WERI-Rb-1 (cell line): ENCODE results near the gene KIAA0319L.
A peak's percentile ranks its signal among the peaks of the same experiment; 100 is the strongest.
"Not testable (repeated sequence)": the region's sequence is repeated elsewhere in the genome, so short reads cannot be mapped to it uniquely, and the experiment has no call there.

Source experiments
- DNase-seq: peaks from one replicate; pipeline ENCODE4 v3.0.0-alpha.2; 2020
- H3K27ac ChIP-seq: fragments of 250-450 bp; sonication (Bioruptor Pico); 2 replicates; pipeline ENCODE4 v1.5.1; 2020; ENCODE audit warnings: mild to moderate bottlenecking, moderate library complexity
- H3K27me3 ChIP-seq: fragments of 250-450 bp; sonication (Bioruptor Pico); 2 replicates; pipeline ENCODE4 v1.5.1; 2021; ENCODE audit warnings: mild to moderate bottlenecking, low read depth, moderate library complexity; ENCODE audit not compliant: insufficient read depth, severe bottlenecking
- H3K36me3 ChIP-seq: fragments of 250-450 bp; sonication (Bioruptor Pico); 2 replicates; pipeline ENCODE4 v1.5.1; 2020; ENCODE audit warnings: mild to moderate bottlenecking, moderate library complexity
- H3K4me3 ChIP-seq: 2 replicates; pipeline ENCODE4 v1.5.1; 2011; ENCODE audit warnings: low read depth, mild to moderate bottlenecking, control low read depth, low read length
- H3K9me3 ChIP-seq: fragments of 250-450 bp; sonication (Bioruptor Pico); 2 replicates; pipeline ENCODE4 v1.5.1; 2021; ENCODE audit warnings: mild to moderate bottlenecking, moderate library complexity; ENCODE audit not compliant: severe bottlenecking
- TF ChIP-seq, protein P1 (sequence below): IDR thresholded peaks from 2 replicates; pipeline ENCODE4 v1.5.1; 2011; ENCODE audit warnings: low read depth, mild to moderate bottlenecking, control low read depth, inconsistent platforms, low read length

Gene KIAA0319L

DNA sequence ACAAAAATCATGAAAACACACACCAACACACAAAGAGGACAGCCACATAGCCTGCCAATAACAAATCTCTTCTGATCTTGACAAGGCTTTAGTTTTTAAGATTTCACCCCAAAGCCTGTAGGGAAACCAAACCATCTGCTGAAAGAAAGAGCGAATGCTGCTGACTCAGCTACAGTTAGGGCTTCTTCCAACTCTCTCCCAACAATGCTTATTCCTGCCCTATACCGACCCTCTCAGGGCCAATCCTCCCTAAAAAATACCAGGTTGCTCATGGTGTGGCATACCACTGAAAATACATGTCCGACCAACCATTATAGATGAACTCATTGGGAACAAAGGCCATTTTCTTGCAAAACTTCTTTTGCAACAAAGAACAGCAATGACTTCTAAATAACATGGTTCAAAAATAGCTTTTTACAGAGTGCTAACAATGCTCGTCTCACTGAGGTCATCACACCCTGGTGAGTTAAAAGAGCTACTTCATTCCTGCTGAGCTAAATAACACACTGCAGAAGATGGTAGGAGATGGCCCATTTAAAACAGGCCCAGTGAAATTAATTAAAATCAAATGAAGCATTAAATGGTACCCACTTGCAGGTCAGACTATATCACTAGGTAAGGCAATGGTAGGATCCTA lies 86.1 kb downstream of the KIAA0319L start:
- Histone ChIP-seq H3K36me3 (peaks cover 56% of the 10 kb centered on the region), H3K4me3 (no peak overlapping the region), H3K27me3 (no peaks in the 10 kb centered on the region), H3K9me3 (no peaks in the 10 kb centered on the region), H3K27ac (peak overlapping the region; percentile 14; the same call in 1 of the 2 replicates)
- DNase-seq: no peak
- TF ChIP-seq, protein P1, sequence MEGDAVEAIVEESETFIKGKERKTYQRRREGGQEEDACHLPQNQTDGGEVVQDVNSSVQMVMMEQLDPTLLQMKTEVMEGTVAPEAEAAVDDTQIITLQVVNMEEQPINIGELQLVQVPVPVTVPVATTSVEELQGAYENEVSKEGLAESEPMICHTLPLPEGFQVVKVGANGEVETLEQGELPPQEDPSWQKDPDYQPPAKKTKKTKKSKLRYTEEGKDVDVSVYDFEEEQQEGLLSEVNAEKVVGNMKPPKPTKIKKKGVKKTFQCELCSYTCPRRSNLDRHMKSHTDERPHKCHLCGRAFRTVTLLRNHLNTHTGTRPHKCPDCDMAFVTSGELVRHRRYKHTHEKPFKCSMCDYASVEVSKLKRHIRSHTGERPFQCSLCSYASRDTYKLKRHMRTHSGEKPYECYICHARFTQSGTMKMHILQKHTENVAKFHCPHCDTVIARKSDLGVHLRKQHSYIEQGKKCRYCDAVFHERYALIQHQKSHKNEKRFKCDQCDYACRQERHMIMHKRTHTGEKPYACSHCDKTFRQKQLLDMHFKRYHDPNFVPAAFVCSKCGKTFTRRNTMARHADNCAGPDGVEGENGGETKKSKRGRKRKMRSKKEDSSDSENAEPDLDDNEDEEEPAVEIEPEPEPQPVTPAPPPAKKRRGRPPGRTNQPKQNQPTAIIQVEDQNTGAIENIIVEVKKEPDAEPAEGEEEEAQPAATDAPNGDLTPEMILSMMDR: no peak

DNA sequence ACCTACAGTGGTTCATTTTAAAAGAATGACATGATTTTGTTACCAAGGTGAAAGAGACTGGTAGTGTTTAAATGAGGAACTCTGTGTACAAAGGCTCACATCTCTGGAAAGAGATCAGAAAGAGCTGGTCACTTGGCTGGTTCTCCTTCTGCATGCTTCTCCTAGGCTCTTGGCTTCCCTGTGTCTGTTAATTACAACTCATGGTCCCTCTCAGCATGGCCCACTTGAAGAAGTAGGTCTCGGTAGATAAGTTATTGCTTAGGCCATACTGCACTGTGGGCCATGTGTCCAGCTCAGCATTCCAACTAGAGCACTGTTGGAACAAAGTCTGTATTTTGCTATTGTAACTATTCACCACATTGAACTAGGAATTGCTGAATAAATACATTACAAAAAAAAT lies 91.1 kb downstream of the KIAA0319L start:
- Histone ChIP-seq H3K27me3 (no peaks in the 10 kb centered on the region), H3K27ac (no peak overlapping the region), H3K9me3 (peaks cover 6% of the 10 kb centered on the region), H3K4me3 (no peak overlapping the region), H3K36me3 (peaks cover 61% of the 10 kb centered on the region)
- DNase-seq: no peak
- TF ChIP-seq, protein P1: no peak

GRCh38 chr1:35463749-35464148 lies 93.5 kb downstream of the KIAA0319L start:
- not testable (repeated sequence) for DNase-seq, H3K27ac ChIP-seq, H3K27me3 ChIP-seq, H3K4me3 ChIP-seq, H3K9me3 ChIP-seq
- H3K36me3 ChIP-seq: peaks cover 48% of the 10 kb centered on the region

DNA sequence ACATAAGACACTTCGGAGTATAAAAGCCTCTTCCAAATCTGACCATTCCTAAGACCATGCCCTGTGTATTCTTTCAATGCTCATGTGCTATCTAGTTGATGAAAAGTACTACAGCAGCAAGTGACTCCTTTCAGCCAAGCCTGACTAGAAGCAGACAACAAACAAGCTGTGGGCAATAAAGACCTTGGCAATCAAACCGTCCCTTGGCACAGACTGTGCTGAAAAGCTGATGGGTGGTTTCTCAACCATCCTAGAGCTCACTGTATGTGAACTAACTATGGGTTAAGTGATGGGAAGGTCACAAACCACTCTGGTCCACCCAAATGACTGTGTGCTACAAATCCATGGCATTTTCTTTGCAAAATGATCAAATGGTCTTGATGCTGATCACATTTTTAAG lies 94.0 kb downstream of the KIAA0319L start:
- TF ChIP-seq, protein P1: no peak
- Histone ChIP-seq H3K27me3 (no peaks in the 10 kb centered on the region), H3K4me3 (no peak overlapping the region), H3K36me3 (peaks cover 45% of the 10 kb centered on the region), H3K9me3 (peaks cover 6% of the 10 kb centered on the region), H3K27ac (no peak overlapping the region)
- DNase-seq: no peak

GRCh38 chr1:35461966-35462651 lies 95.1 kb downstream of the KIAA0319L start:
- DNase-seq: no peak
- no peak overlapping the region for H3K27ac ChIP-seq
- H3K4me3 ChIP-seq: no peak overlapping the region
- TF ChIP-seq, protein P1: no peak
- peaks cover 42% of the 10 kb centered on the region for H3K36me3 ChIP-seq
- no peaks in the 10 kb centered on the region for H3K27me3 ChIP-seq
- peaks cover 6% of the 10 kb centered on the region for H3K9me3 ChIP-seq

DNA sequence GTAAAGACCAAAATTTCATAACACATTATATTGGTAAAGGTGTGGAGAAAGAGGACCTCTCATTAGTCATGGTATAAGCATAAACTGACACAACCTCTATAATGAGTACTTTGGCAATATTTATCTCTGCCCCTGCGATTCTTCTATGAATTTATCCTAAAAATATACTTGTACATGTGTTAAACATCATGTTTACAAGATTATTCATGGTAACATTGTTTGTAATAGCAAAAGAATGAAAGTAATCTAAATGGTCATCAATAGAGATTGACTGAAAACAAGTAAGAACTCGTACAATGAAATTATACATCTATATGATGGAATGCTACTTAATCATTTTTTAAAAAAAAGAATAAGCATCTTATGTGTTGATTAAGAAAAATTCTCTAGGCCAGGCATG lies 96.4 kb downstream of the KIAA0319L start:
- TF ChIP-seq, protein P1: no peak
- no peak overlapping the region for H3K4me3 ChIP-seq
- DNase-seq: no peak
- H3K27me3 ChIP-seq: no peaks in the 10 kb centered on the region
- no peak overlapping the region for H3K27ac ChIP-seq
- H3K9me3 ChIP-seq: peaks cover 6% of the 10 kb centered on the region
- peaks cover 32% of the 10 kb centered on the region for H3K36me3 ChIP-seq
